HepG2 (cell line): ENCODE measurements around the gene C18orf54. TPM values are rescaled to one million over a fixed set of nuclear protein-coding genes. Genes with fewer than 3 reads are reported as not detected.

ENCODE experiments used
- ARHGAP35 ChIP-seq: sonication (generic); formaldehyde crosslinking; IDR thresholded peaks from 2 replicates; pipeline ENCODE4 v1.9.0; 2022; ENCODE audit warnings: mild to moderate bottlenecking, inconsistent platforms, moderate library complexity, missing genetic modification reagents, borderline replicate concordance
- HMGXB3 ChIP-seq: sonication (generic); formaldehyde crosslinking; IDR thresholded peaks from 2 replicates; pipeline ENCODE4 v1.4.0; 2020; ENCODE audit warnings: missing genetic modification reagents, borderline replicate concordance
- SOX5 ChIP-seq: IDR thresholded peaks from 2 replicates; pipeline ENCODE4 v1.6.1; 2016; ENCODE audit warnings: borderline replicate concordance
- SP4 ChIP-seq: sonication (generic); formaldehyde crosslinking; IDR thresholded peaks from 2 replicates; pipeline ENCODE4 v1.8.1; 2023; ENCODE audit warnings: mild to moderate bottlenecking, missing genetic modification reagents
- ZFP82 ChIP-seq: sonication (generic); formaldehyde crosslinking; IDR thresholded peaks from 2 replicates; pipeline ENCODE4 v1.5.1; 2020; ENCODE audit warnings: mild to moderate bottlenecking, missing genetic modification reagents, borderline replicate concordance
- ZNF292 ChIP-seq: sonication (generic); formaldehyde crosslinking; IDR thresholded peaks from 2 replicates; pipeline ENCODE4 v1.8.1; 2022; ENCODE audit warnings: mild to moderate bottlenecking, low read depth, missing genetic modification reagents, borderline replicate concordance
- ZNF318 ChIP-seq: sonication (generic); formaldehyde crosslinking; IDR thresholded peaks from 2 replicates; pipeline ENCODE4 v1.4.0; 2020; ENCODE audit warnings: mild to moderate bottlenecking, missing genetic modification reagents
- polyA plus RNA-seq, 8 experiments: library from polyadenylated mRNA; depleted of rRNA in 3 of 8; stranded (reverse) in 7 of 8; unstranded in 1 of 8; fragments of >200 nt; fragmentation: Illumina TruSeq in 4 of 8; extraction: Trizol in 4 of 8; gene quantifications; 2 replicates each; pipeline versions ENCODE4 v1.2.1 to v1.2.3, GENCODE V29; 2011 to 2016; ENCODE audit warnings: low read depth in 4 of 8, missing spikeins in 1 of 8, mixed read lengths in 1 of 8; ENCODE audit not compliant: insufficient read depth in 1 of 8
- total RNA-seq, 5 experiments: library from RNA; depleted of rRNA; stranded (reverse); fragments of >200 nt; fragmentation: Illumina TruSeq; extraction: Trizol; gene quantifications; 2 replicates each; pipeline ENCODE4 v1.2.3, GENCODE V29; 2016; ENCODE audit warnings: low read depth in 1 of 5

C18orf54 gene
- total and polyA plus RNA-seq, 2 of the 13 experiments (the other 11 are each of a cell fraction or from before 2014, with no cell fraction given), result 1.8 to 2.5 TPM

GRCh38 chr18:54378057-54378456, 20.4 kb downstream of the C18orf54 start (continued):
- TF ChIP-seq HMGXB3 (CRISPR knock-in tag), result no peak
- TF ChIP-seq ZNF292 (CRISPR knock-in tag), result no peak
- TF ChIP-seq SOX5 (CRISPR knock-in tag), result no peak
- no peak for TF ChIP-seq ZNF318 (CRISPR knock-in tag)
- no peak for TF ChIP-seq SP4
- TF ChIP-seq ZFP82 (CRISPR knock-in tag), result no peak
- TF ChIP-seq ARHGAP35 (CRISPR knock-in tag), result no peak
